ENCODE measurements around the gene NCAN.

DNA sequence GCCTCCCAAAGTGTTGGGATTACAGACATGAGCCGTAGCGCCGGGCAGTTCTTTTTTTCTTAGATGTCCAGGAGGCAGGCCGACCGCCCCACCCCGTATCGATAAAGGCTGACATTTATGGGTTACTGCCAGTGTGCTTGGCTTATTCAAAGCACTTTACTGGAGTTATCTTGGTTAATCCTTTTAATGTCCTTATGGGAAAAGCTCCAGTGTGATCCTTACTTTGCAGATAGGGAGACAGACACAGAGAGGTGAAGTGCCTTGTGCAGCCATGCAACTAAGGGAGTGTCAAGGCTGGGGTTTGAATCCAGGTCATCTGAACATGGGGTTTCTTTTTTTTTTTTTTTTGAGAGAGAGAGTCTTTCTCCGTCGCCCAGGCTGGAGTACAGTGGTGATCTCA, 19.2 kb downstream of the NCAN start:
- TF ChIP-seq EP300 (IDR thresholded peaks at IDR 0.05; ENCODE audit: borderline replicate concordance) = no peak
- TF ChIP-seq, protein P1, sequence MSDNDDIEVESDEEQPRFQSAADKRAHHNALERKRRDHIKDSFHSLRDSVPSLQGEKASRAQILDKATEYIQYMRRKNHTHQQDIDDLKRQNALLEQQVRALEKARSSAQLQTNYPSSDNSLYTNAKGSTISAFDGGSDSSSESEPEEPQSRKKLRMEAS (IDR thresholded peaks at IDR 0.05) = no peak
- TF ChIP-seq CREB1 (IDR thresholded peaks at IDR 0.05; ENCODE audit: low read depth) = no peak
- no peak for TF ChIP-seq NFIC (IDR thresholded peaks at IDR 0.05)
- no peak for TF ChIP-seq RAD21 (IDR thresholded peaks at IDR 0.05; ENCODE audit: low read depth)
- TF ChIP-seq, protein P2, sequence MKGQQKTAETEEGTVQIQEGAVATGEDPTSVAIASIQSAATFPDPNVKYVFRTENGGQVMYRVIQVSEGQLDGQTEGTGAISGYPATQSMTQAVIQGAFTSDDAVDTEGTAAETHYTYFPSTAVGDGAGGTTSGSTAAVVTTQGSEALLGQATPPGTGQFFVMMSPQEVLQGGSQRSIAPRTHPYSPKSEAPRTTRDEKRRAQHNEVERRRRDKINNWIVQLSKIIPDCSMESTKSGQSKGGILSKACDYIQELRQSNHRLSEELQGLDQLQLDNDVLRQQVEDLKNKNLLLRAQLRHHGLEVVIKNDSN (IDR thresholded peaks at IDR 0.05) = no peak
